Tibial artery (tissue), 4 donors: ENCODE results near the gene CCDC63.

ENCODE experiments used
- DNase-seq, 2 donors: peaks; one replicate each; pipeline ENCODE4 v3.0.0-alpha.2; 2019
- H3K27ac ChIP-seq, 2 donors: fragments of 200-600 bp; sonication (generic) in 1 of 2; 1 replicate in 1 of 2; 2 replicates in 1 of 2; pipeline ENCODE4 v1.5.1; 2018 to 2019; ENCODE audit warnings: mild to moderate bottlenecking in 1 of 2
- H3K27me3 ChIP-seq, 2 donors: fragments of 200-600 bp; sonication (generic) in 1 of 2; one replicate each; pipeline versions ENCODE4 v1.5.1 to v1.6.0; 2016 to 2019
- H3K36me3 ChIP-seq, 3 donors: fragments of 200-600 bp; sonication (generic) in 2 of 3; one replicate each; pipeline ENCODE4 v1.5.1; 2016 to 2019; ENCODE audit warnings: mild to moderate bottlenecking in 2 of 3
- H3K4me1 ChIP-seq, 4 donors: fragments of 200-600 bp; sonication (generic) in 2 of 4; 1 replicate in 3 of 4; 2 replicates in 1 of 4; pipeline ENCODE4 v1.5.1; 2016 to 2019
- H3K4me3 ChIP-seq, 2 donors: fragments of 200-600 bp; sonication (generic) in 1 of 2; 1 replicate in 1 of 2; 2 replicates in 1 of 2; pipeline ENCODE4 v1.5.1; 2018 to 2019; ENCODE audit warnings: mild to moderate bottlenecking in 2 of 2
- H3K9me3 ChIP-seq, 3 donors: fragments of 200-600 bp; sonication (generic) in 1 of 3; one replicate each; pipeline ENCODE4 v1.5.1; 2016 to 2019
- intact Hi-C: fragments of 100-400 bp; cut with DNase I; formaldehyde crosslinking; loops from one replicate; pipeline ENCODE4 v1.15.0; 2023; ENCODE audit warnings: low total_unique reads
- TF ChIP-seq, protein P1 (sequence below), 2 experiments: fragments of 200-600 bp in 1 of 2; fragments of 450-650 bp in 1 of 2; IDR thresholded peaks; one replicate each; pipeline ENCODE4 v1.5.1; 2017 to 2019; ENCODE audit warnings: antibody characterized with exemption in 2 of 2, mild to moderate bottlenecking in 1 of 2, moderate library complexity in 1 of 2

The CCDC63 gene

DNA sequence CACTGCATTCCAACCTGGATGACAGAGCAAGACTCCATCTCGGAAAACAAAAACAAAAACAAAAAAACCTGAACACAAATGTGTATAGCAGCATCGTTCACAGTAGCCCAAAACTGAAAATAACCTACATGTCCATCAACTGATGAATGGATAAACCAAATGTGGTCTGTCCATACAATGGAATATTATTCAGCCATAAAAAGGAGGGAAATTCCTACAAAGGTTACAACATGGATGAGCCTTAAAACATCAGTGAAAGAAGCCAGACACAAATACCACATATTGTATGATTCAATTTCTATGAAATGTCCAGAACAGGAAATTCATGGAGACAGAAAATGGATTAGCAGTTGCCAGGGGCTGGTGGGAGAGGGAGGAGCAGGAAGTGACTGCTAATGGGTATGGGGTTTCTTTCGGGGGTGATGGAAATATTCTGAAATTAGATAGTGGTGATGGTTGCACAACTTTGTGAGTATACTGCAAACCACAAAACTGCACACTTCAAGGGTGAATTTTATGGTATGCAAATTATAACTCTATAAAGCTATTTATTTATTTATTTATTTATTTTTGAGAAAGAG lies 69.6 kb downstream of the CCDC63 start:
- Histone ChIP-seq H3K4me1 (no peaks in the 10 kb centered on the region), H3K27me3 (peaks cover 0 to 16% of the 10 kb centered on the region in 2 donors), H3K36me3 (no peaks in the 10 kb centered on the region), H3K9me3 (no peaks in the 10 kb centered on the region), H3K27ac (no peak overlapping the region), H3K4me3 (no peak overlapping the region)
- intact Hi-C loops, result no loop called here
- DNase-seq, result no peak
- TF ChIP-seq, protein P1, sequence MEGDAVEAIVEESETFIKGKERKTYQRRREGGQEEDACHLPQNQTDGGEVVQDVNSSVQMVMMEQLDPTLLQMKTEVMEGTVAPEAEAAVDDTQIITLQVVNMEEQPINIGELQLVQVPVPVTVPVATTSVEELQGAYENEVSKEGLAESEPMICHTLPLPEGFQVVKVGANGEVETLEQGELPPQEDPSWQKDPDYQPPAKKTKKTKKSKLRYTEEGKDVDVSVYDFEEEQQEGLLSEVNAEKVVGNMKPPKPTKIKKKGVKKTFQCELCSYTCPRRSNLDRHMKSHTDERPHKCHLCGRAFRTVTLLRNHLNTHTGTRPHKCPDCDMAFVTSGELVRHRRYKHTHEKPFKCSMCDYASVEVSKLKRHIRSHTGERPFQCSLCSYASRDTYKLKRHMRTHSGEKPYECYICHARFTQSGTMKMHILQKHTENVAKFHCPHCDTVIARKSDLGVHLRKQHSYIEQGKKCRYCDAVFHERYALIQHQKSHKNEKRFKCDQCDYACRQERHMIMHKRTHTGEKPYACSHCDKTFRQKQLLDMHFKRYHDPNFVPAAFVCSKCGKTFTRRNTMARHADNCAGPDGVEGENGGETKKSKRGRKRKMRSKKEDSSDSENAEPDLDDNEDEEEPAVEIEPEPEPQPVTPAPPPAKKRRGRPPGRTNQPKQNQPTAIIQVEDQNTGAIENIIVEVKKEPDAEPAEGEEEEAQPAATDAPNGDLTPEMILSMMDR (IDR thresholded peaks at IDR 0.05), result no peak

DNA sequence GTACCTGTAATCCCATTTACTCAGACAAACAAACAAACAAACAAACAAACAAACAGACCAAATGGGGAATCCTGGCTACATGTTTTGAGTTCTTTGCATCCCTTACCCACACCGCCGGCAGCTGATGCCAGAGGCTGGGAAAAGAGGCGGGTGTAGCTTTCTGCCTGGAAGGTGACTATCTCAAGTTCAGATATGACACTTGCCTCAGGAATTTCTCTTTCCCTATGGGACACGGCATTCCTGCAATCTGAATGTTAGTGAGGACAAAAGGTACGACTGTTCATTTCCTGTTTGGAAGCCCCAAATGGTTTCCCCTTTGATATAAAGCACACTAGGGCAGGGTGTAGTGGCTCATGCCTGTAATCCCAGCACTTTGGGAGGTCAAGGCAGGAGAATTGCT lies 70.7 kb downstream of the CCDC63 start:
- Histone ChIP-seq H3K9me3 (no peaks in the 10 kb centered on the region), H3K27me3 (peaks cover 0 to 21% of the 10 kb centered on the region in 2 donors), H3K36me3 (no peaks in the 10 kb centered on the region), H3K27ac (no peak overlapping the region), H3K4me1 (no peaks in the 10 kb centered on the region), H3K4me3 (no peak overlapping the region)
- TF ChIP-seq, protein P1 (IDR thresholded peaks at IDR 0.05), result no peak
- intact Hi-C loops, result no loop called here
- DNase-seq, result no peak

DNA sequence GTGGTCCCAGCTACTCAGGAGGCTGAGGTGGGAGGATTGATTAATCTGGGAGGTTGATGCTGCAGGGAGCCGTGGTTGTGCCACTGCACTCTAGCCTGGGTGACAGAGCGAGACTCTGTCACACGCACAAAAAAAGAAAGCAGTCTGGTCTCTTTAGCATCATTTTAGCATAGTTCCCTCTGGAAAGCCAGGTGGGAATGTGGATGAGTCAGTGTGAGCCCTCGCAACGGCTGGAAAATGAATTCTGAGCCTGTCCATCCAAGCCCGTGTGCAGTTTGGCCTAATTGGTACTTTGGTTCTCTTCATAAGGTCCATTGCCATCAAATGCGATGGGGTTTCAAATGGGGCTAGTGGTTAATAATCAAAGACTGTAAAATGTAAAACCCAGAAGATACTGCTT lies 71.2 kb downstream of the CCDC63 start:
- H3K27ac ChIP-seq, result no peak overlapping the region

DNA sequence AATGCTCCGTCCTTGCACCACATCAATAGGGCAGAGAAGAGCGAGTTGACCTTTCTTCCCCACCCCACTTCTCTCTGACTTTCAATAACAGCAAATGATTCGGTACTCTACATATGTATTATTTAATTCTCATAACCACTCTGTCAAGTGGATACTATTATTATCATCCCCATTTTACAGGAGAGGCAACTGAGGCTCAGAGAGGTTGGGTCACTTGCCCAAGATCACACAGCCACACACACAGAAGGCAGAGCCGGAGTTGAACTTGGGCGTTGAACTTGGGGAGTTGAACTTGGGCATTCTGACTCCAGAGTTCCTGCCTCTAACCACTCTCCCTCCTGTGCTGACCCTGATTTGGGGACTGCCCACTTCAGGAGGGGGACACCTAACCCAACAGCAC lies 72.9 kb downstream of the CCDC63 start:
- H3K27ac ChIP-seq, result no peak overlapping the region
- intact Hi-C loops, result no loop called here
- peaks cover 0 to 40% of the 10 kb centered on the region in 2 donors for H3K27me3 ChIP-seq
- DNase-seq, result no peak
- H3K4me3 ChIP-seq, result no peak overlapping the region
- no peaks in the 10 kb centered on the region for H3K36me3 ChIP-seq
- TF ChIP-seq, protein P1 (IDR thresholded peaks at IDR 0.05), result no peak
- no peaks in the 10 kb centered on the region for H3K9me3 ChIP-seq
- no peaks in the 10 kb centered on the region for H3K4me1 ChIP-seq

More for the DNA sequence above, 71.2 kb downstream of the CCDC63 start:
- H3K36me3 ChIP-seq, result no peaks in the 10 kb centered on the region
- no peak for DNase-seq
- intact Hi-C loops, result no loop called here
- no peaks in the 10 kb centered on the region for H3K4me1 ChIP-seq
- TF ChIP-seq, protein P1 (IDR thresholded peaks at IDR 0.05), result no peak
- H3K4me3 ChIP-seq, result no peak overlapping the region
- H3K27me3 ChIP-seq, result peaks cover 0 to 26% of the 10 kb centered on the region in 2 donors
- no peaks in the 10 kb centered on the region for H3K9me3 ChIP-seq

DNA sequence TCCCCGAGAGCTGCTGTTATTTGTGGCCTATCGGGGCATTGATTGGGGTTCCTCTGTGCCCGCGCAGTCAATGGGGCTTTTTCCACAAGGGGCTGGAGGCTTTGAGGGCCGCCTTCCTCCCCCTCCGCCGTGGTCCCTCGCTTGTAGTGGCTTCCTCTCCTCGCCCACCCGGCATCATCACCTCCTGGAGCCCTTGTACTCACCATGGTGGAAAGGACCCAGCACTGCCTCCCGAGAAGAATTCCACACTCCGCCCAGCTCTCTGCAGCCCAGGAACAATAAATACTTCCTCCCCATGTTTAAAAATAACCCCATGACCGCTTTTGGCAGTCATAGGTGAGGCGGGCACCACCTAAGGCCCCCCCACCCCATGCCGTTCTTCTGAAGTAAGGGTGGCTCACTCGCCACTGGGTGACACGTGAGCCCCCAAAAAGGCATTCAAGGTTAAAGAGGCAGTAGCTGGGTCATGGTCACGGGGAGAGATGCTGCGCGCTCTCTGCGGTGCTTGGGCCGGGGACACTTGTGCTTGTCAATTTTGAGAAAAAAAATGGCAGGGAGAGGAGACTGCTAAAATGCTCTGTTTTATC lies 73.6 kb downstream of the CCDC63 start, which contains the start of gene MYL2:
TSS of gene MYL2 (minus strand) at position 256 of the 587 bp plus-strand sequence. CDS start at position 206, 50 bp downstream.
- peaks cover 0 to 40% of the 10 kb centered on the region in 2 donors for H3K27me3 ChIP-seq
- no peaks in the 10 kb centered on the region for H3K4me1 ChIP-seq
- DNase-seq, result no peak
- no peaks in the 10 kb centered on the region for H3K36me3 ChIP-seq
- TF ChIP-seq, protein P1 (IDR thresholded peaks at IDR 0.05), result no peak
- intact Hi-C loops, result no loop called here
- no peaks in the 10 kb centered on the region for H3K9me3 ChIP-seq
- H3K4me3 ChIP-seq, result no peak within 1 kb of the TSS
- no peak within 1 kb of the TSS for H3K27ac ChIP-seq
